CD4-positive, alpha-beta T cell (primary cell): ENCODE measurements around the gene ABHD14A. TPM values are rescaled to one million over a fixed set of nuclear protein-coding genes. Genes with fewer than 3 reads are reported as not detected.

Experiments used
- ATAC-seq: fragments of 200-7000 bp; cut with Tn5 transposase; one replicate; pipeline ENCODE4 v1.10.0; 2022; ENCODE audit warnings: mild to moderate bottlenecking; ENCODE audit not compliant: poor library complexity
- CTCF ChIA-PET: fragments of 350-600 bp; sonication (Branson Sonifier 250); formaldehyde crosslinking; loops from one replicate; lab custom pipeline; 2021; ENCODE audit warnings: antibody characterized with exemption, inconsistent platforms; lab: Charles Lee
- POLR2A ChIA-PET: fragments of 350-600 bp; sonication (Branson Sonifier 250); formaldehyde crosslinking; loops from one replicate; lab custom pipeline; 2021; ENCODE audit warnings: antibody characterized with exemption, inconsistent platforms; lab: Charles Lee
- DNase-seq, 14 experiments: peaks; one replicate each; pipeline ENCODE4 v3.0.0-alpha.2; 2013 to 2020; ENCODE audit warnings: mixed read lengths in 2 of 14
- H3K27ac ChIP-seq, 2 donors: one replicate each; pipeline versions ENCODE4 v1.5.1 to v1.7.0; 2013; ENCODE audit warnings: low read length in 2 of 2, low read depth in 1 of 2, mild to moderate bottlenecking in 1 of 2
- H3K27me3 ChIP-seq, 2 experiments: 1 replicate in 1 of 2; 2 replicates in 1 of 2; pipeline versions ENCODE4 v1.6.1 to v1.7.0; 2013; ENCODE audit warnings: low read length in 2 of 2, control low read depth in 1 of 2, mild to moderate bottlenecking in 1 of 2, moderate library complexity in 1 of 2; ENCODE audit not compliant: insufficient read depth in 2 of 2, control insufficient read depth in 1 of 2
- H3K36me3 ChIP-seq: one replicate; pipeline ENCODE4 v1.6.1; 2013; ENCODE audit warnings: low read length, control low read depth; ENCODE audit not compliant: insufficient read depth
- H3K4me1 ChIP-seq: one replicate; pipeline ENCODE4 v1.6.1; 2013; ENCODE audit warnings: low read length, control low read depth; ENCODE audit not compliant: insufficient read depth
- H3K4me3 ChIP-seq: one replicate; pipeline ENCODE4 v1.5.1; 2013; ENCODE audit warnings: mild to moderate bottlenecking, low read length, moderate library complexity
- H3K9me3 ChIP-seq, 2 experiments: 1 replicate in 1 of 2; 2 replicates in 1 of 2; pipeline versions ENCODE4 v1.6.1 to v1.7.0; 2013; ENCODE audit warnings: low read length in 2 of 2, mild to moderate bottlenecking in 2 of 2, control low read depth in 1 of 2, moderate library complexity in 1 of 2; ENCODE audit not compliant: control insufficient read depth in 1 of 2, insufficient read depth in 1 of 2
- H3K27ac Mint-ChIP-seq: one replicate; pipeline ENCODE4 v1.8.0; 2020; ENCODE audit warnings: mixed read lengths
- H3K27me3 Mint-ChIP-seq: one replicate; pipeline ENCODE4 v1.8.0; 2021; ENCODE audit warnings: mixed read lengths
- H3K36me3 Mint-ChIP-seq: one replicate; pipeline ENCODE4 v1.8.0; 2021; ENCODE audit warnings: low read depth, mixed read lengths
- H3K4me1 Mint-ChIP-seq: one replicate; pipeline ENCODE4 v1.8.0; 2021; ENCODE audit warnings: low read depth, mixed read lengths
- H3K4me3 Mint-ChIP-seq: one replicate; pipeline ENCODE4 v1.8.0; 2020; ENCODE audit warnings: mild to moderate bottlenecking, mixed read lengths
- H3K9me3 Mint-ChIP-seq: one replicate; pipeline ENCODE4 v1.8.0; 2020; ENCODE audit warnings: mixed read lengths
- intact Hi-C, 2 experiments: fragments of 100-400 bp; cut with DNase I in 1 of 2; cut with micrococcal nuclease in 1 of 2; formaldehyde crosslinking; loops; one replicate each; pipeline versions ENCODE4 v1.15.1 to v1.9.0; 2023 to 2025; cut with DNase I, micrococcal nuclease
- total RNA-seq, 174 experiments: library from RNA in 2 of 174; stranded (reverse) in 2 of 174; gene quantifications; one replicate each; pipeline ENCODE4 v1.2.3 and lab custom pipeline; 2021 to 2026
- TF ChIP-seq, protein P1 (sequence below): fragments of 200-600 bp; IDR thresholded peaks from one replicate; pipeline ENCODE4 v1.8.0; 2022; ENCODE audit warnings: antibody characterized with exemption, mild to moderate bottlenecking

ABHD14A gene
- total RNA-seq, 2 experiments from 2014 or later, result 9.5 to 10.6 TPM

- Mint-ChIP-seq H3K4me3 (peak overlapping the region; percentile 93), H3K27ac (peak overlapping the region; percentile 81), H3K4me1 (peaks cover 22% of the 10 kb centered on the region), H3K36me3 (no peaks in the 10 kb centered on the region), H3K27me3 (no peaks in the 10 kb centered on the region), H3K9me3 (no peaks in the 10 kb centered on the region)
- CTCF ChIA-PET, result interaction anchor here (0.7 to 3.8 kb wide), 9 partner anchors 9 to 177 kb away, joined by 3 to 46 read pairs (median 6); partner anchors contain the start of genes ABHD14A, ABHD14B, DUSP7 and PARP3
- H3K9me3 ChIP-seq, result no peaks in the 10 kb centered on the region
- ATAC-seq (peak; percentile 30), DNase-seq (peak in 3 of 14 experiments; percentile 29 to 66 (median 59))
- no peaks in the 10 kb centered on the region for H3K27me3 ChIP-seq
- H3K36me3 ChIP-seq, result no peaks in the 10 kb centered on the region
- intact Hi-C loops, result no loop called here
- POLR2A ChIA-PET, result interaction anchor here (0.7 to 3.9 kb wide), 13 partner anchors 8 to 1690 kb away, joined by 3 to 33 read pairs (median 5); partner anchors contain the start of genes ABHD14A, ABHD14B, DCAF1 and DUSP7
- H3K27ac ChIP-seq, result peak overlapping the region; percentile 47 to 69
- H3K4me1 ChIP-seq, result peaks cover 47% of the 10 kb centered on the region
- TF ChIP-seq, protein P1, sequence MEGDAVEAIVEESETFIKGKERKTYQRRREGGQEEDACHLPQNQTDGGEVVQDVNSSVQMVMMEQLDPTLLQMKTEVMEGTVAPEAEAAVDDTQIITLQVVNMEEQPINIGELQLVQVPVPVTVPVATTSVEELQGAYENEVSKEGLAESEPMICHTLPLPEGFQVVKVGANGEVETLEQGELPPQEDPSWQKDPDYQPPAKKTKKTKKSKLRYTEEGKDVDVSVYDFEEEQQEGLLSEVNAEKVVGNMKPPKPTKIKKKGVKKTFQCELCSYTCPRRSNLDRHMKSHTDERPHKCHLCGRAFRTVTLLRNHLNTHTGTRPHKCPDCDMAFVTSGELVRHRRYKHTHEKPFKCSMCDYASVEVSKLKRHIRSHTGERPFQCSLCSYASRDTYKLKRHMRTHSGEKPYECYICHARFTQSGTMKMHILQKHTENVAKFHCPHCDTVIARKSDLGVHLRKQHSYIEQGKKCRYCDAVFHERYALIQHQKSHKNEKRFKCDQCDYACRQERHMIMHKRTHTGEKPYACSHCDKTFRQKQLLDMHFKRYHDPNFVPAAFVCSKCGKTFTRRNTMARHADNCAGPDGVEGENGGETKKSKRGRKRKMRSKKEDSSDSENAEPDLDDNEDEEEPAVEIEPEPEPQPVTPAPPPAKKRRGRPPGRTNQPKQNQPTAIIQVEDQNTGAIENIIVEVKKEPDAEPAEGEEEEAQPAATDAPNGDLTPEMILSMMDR, result peak; percentile 59
- peak overlapping the region; percentile 75 for H3K4me3 ChIP-seq
Observed at GRCh38 chr3:51982352-51982837, 7.5 kb downstream of the ABHD14A start.

DNA sequence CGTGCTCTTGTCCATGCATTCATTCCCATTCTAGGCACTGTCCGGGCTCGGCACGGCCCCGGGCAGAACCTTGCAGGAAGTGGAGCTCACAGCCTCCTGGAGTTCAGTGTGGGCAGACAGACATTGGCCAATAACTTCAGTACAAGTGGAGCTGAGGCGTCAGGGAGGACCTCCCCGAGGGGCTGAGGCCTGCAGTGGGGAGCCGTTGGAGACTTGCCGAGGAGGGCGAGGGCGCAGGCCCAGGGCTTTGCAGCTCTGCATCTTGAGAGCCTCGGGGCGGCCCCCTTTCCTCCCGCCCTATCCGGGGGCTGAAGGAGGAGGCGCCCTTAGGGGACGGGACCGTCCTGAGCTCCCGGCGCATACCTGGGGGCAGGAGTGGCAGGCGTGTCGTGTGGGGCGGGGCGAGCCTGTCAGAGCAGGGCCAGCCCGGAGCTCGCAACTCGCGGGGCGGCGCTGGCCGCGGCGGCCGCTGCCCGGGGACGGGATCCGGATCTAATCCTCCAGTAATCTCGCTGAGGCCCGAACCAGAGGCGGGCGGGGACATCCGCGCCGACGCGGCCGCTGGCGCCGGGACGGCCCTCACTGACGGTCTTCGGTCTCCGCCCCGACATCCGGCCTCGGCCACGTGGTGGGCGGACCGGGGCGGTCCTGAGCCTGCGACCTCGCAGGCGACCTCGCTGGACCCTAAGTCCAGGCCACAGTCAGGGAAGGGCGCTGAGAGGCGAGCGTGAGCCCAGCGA, 8.1 kb downstream of the ABHD14A start, which contains the start of gene ACY1:
Gene ACY1, plus strand, starts transcription at position 698 of the 740 bp plus-strand sequence. CDS start 530 bp downstream, outside the sequence.
- Mint-ChIP-seq H3K4me3 (peak within 1 kb of the TSS; percentile 93), H3K4me1 (peaks cover 20% of the 10 kb centered on the region), H3K9me3 (no peaks in the 10 kb centered on the region), H3K27me3 (no peaks in the 10 kb centered on the region), H3K27ac (peak within 1 kb of the TSS; percentile 81), H3K36me3 (no peaks in the 10 kb centered on the region)
- CTCF ChIA-PET, result interaction anchor here (0.7 to 3.8 kb wide), 10 partner anchors 10 to 261 kb away, joined by 3 to 46 read pairs (median 6); partner anchors contain the start of genes ABHD14A, ABHD14B, DUSP7 and PARP3
- DNase-seq (peak in 13 of 14 experiments; percentile 36 to 85 (median 56)), ATAC-seq (peak; percentile 85)
- TF ChIP-seq, protein P1, result peak; percentile 3
- intact Hi-C loops, result no loop called here
- no peaks in the 10 kb centered on the region for H3K27me3 ChIP-seq
- H3K4me3 ChIP-seq, result peak within 1 kb of the TSS; percentile 75
- peak within 1 kb of the TSS; percentile 69 to 85 for H3K27ac ChIP-seq
- POLR2A ChIA-PET, result interaction anchor here (0.7 to 3.9 kb wide), 14 partner anchors 9 to 1690 kb away, joined by 3 to 33 read pairs (median 4); partner anchors contain the start of genes ABHD14A, ABHD14B, DCAF1 and DUSP7
- no peaks in the 10 kb centered on the region for H3K9me3 ChIP-seq
- no peaks in the 10 kb centered on the region for H3K36me3 ChIP-seq
- peaks cover 41% of the 10 kb centered on the region for H3K4me1 ChIP-seq

DNA sequence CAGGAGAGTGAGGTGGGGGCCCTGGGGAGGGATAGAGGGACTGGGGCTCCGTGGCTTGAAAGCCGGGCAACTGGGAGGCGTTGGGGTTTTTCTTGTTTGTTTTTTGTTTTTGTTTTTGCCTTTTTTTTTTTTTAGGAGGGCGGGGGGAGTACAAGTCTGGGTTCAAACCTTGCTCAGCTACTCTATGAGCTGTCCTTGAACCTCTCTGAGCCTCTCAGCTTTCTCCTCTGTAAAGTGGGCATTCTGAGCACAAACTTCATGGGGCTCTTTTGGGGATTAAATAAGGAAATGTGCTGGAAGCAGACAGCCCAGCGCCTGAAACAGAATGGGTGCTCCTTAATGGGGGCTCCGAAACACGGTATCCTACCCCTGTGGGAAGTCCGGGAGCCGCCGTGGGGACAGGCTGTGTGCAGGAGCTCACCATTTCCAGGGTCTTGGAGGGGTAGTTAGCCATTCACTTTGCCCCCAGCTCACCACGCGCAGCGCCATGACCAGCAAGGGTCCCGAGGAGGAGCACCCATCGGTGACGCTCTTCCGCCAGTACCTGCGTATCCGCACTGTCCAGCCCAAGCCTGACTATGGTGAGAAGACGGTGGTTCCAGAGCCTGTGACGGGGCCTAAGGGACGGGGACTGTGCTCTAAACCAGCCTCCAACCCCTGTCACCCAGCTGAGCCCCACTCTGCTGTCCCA, 8.9 kb downstream of the ABHD14A start:
- ATAC-seq (peak; percentile 9), DNase-seq (no peak)
- Mint-ChIP-seq H3K27ac (peak overlapping the region; percentile 81), H3K9me3 (no peaks in the 10 kb centered on the region), H3K4me1 (peaks cover 20% of the 10 kb centered on the region), H3K4me3 (peak overlapping the region; percentile 88), H3K36me3 (no peaks in the 10 kb centered on the region), H3K27me3 (no peaks in the 10 kb centered on the region)
- peaks cover 40% of the 10 kb centered on the region for H3K4me1 ChIP-seq
- H3K27ac ChIP-seq, result peak overlapping the region; percentile 69 to 85
- TF ChIP-seq, protein P1, result no peak
- POLR2A ChIA-PET, result interaction anchor here (1.2 to 3.9 kb wide), 9 partner anchors 8 to 1367 kb away, joined by 3 to 33 read pairs (median 13); partner anchors contain the start of genes ABHD14A, ABHD14B, DUSP7 and PARP3
- H3K9me3 ChIP-seq, result no peaks in the 10 kb centered on the region
- no peaks in the 10 kb centered on the region for H3K36me3 ChIP-seq
- intact Hi-C loops, result no loop called here
- CTCF ChIA-PET, result interaction anchor here (0.9 to 3.8 kb wide), 6 partner anchors 11 to 260 kb away, joined by 3 to 46 read pairs (median 6); partner anchors contain the start of genes ABHD14A, ABHD14B, DUSP7 and PARP3
- peak overlapping the region; percentile 75 for H3K4me3 ChIP-seq
- no peaks in the 10 kb centered on the region for H3K27me3 ChIP-seq
